Kidney (tissue), 14 donors: ENCODE results near the gene C1orf21. TPM values are rescaled to one million over a fixed set of nuclear protein-coding genes. Genes with fewer than 3 reads are reported as not detected.
A peak's percentile ranks its signal among the peaks of the same experiment; 100 is the strongest.

Experiments used
- DNase-seq, 5 donors: peaks; one replicate each; pipeline ENCODE4 v3.0.0-alpha.2; 2013 to 2020
- FAIRE-seq: peaks from 2 replicates; lab custom pipeline; 2012; peaks lifted over from hg19 to GRCh38; lab: Jason Lieb, UNC
- H3K27ac ChIP-seq, 2 donors: one replicate each; pipeline ENCODE4 v1.7.0; 2013; ENCODE audit warnings: low read depth in 2 of 2, low read length in 2 of 2, inconsistent platforms in 1 of 2
- H3K27me3 ChIP-seq: one replicate; pipeline ENCODE4 v1.7.1; 2013; ENCODE audit warnings: low read length, inconsistent platforms; ENCODE audit not compliant: control insufficient read depth, insufficient read depth
- H3K36me3 ChIP-seq, 3 donors: one replicate each; pipeline versions ENCODE4 v1.7.0 to v1.7.1; 2013; ENCODE audit warnings: low read length in 3 of 3, control low read depth in 1 of 3, inconsistent platforms in 1 of 3; ENCODE audit not compliant: insufficient read depth in 3 of 3, control insufficient read depth in 2 of 3
- H3K4me1 ChIP-seq, 3 donors: one replicate each; pipeline versions ENCODE4 v1.7.0 to v1.7.1; 2013; ENCODE audit warnings: low read length in 3 of 3, inconsistent platforms in 1 of 3, low read depth in 1 of 3; ENCODE audit not compliant: control insufficient read depth in 2 of 3, insufficient read depth in 2 of 3
- H3K4me3 ChIP-seq, 3 donors: one replicate each; pipeline versions ENCODE4 v1.7.0 to v1.8.1; 2013; ENCODE audit warnings: low read length in 3 of 3, control low read depth in 1 of 3, inconsistent platforms in 1 of 3
- H3K9ac ChIP-seq, 3 donors: one replicate each; pipeline versions ENCODE4 v1.7.0 to v1.7.1; 2013; ENCODE audit warnings: low read length in 3 of 3, control low read depth in 1 of 3, inconsistent platforms in 1 of 3
- H3K9me3 ChIP-seq, 3 donors: one replicate each; pipeline versions ENCODE4 v1.7.0 to v1.7.1; 2013; ENCODE audit warnings: low read length in 3 of 3, control low read depth in 1 of 3, inconsistent platforms in 1 of 3; ENCODE audit not compliant: control insufficient read depth in 2 of 3, insufficient read depth in 1 of 3
- CTCF ChIP-seq: IDR thresholded peaks from 3 replicates; pipeline ENCODE4 v1.5.1; 2012; ENCODE audit warnings: mild to moderate bottlenecking, moderate library complexity, borderline replicate concordance; ENCODE audit not compliant: insufficient read depth; ENCODE audit errors: extremely low read depth
- intact Hi-C: fragments of 100-400 bp; cut with DNase I; formaldehyde crosslinking; loops from one replicate; pipeline ENCODE4 v1.11.1; 2022
- polyA plus RNA-seq: library from polyadenylated mRNA; stranded (reverse); fragments of 350-450 nt; fragmentation: Illumina TruSeq; extraction: RNeasy Lipid Tissue Mini Kit (QIAGEN cat#74804); gene quantifications from one replicate; pipeline ENCODE4 v1.2.3, GENCODE V29; 2014; ENCODE audit warnings: low read depth, low replicate concordance; ENCODE audit not compliant: insufficient read depth
- total RNA-seq: library from RNA; stranded (reverse); fragmentation: NEBNext Ultra II Directional; extraction: Animal tissue kit (Norgen Biotek cat#: 25700); gene quantifications from one replicate; pipeline ENCODE4 v1.2.1, GENCODE V29; 2021
- donor health status: control.
- donor health status: control.
- donor health status: control.
- donor health status: control.
- donor health status: control.
- donor health status: DM: yes; HTN: yes; CAD: no.
- donor health status: Normal renal cell carcinoma (clear cell type).

Gene C1orf21
- total and polyA plus RNA-seq, 2 donors from 2014 or later = 18.3 to 18.6 TPM

- Histone ChIP-seq H3K4me3 (no peak overlapping the region), H3K27me3 (no peaks in the 10 kb centered on the region), H3K9ac (no peak overlapping the region), H3K36me3 (no peaks in the 10 kb centered on the region), H3K4me1 (peaks cover 0 to 2% (median 0%) of the 10 kb centered on the region in 3 donors), H3K27ac (no peak overlapping the region), H3K9me3 (no peaks in the 10 kb centered on the region)
- intact Hi-C loops = loop anchor here (10.0 kb wide), 1 partner anchor 586 kb away; no protein-coding TSS in a partner anchor
- FAIRE-seq (no peak), DNase-seq (no peak)
- TF ChIP-seq CTCF = no peak
Observed at GRCh38 chr1:184660462-184661191, 273.8 kb downstream of the C1orf21 start.

GRCh38 chr1:184661801-184662200, 275.0 kb downstream of the C1orf21 start:
- intact Hi-C loops = loop anchor here (10.0 kb wide), 1 partner anchor 587 kb away; no protein-coding TSS in a partner anchor
- Histone ChIP-seq H3K36me3 (no peaks in the 10 kb centered on the region), H3K9me3 (no peaks in the 10 kb centered on the region), H3K27ac (no peak overlapping the region), H3K9ac (no peak overlapping the region), H3K4me1 (peaks cover 0 to 2% (median 0%) of the 10 kb centered on the region in 3 donors), H3K4me3 (no peak overlapping the region), H3K27me3 (no peaks in the 10 kb centered on the region)
- TF ChIP-seq CTCF = no peak
- FAIRE-seq = no peak
- no peak for DNase-seq

- peaks cover 0 to 2% (median 0%) of the 10 kb centered on the region in 3 donors for H3K4me1 ChIP-seq
- no peak overlapping the region for H3K27ac ChIP-seq
- TF ChIP-seq CTCF = peak; percentile 82
- H3K4me3 ChIP-seq = peak overlapping the region in 2 of 3 donors; percentile 27 to 50
- no peaks in the 10 kb centered on the region for H3K27me3 ChIP-seq
- no peak overlapping the region for H3K9ac ChIP-seq
- intact Hi-C loops = loop anchor here (10.0 kb wide), 1 partner anchor 589 kb away; no protein-coding TSS in a partner anchor
- no peaks in the 10 kb centered on the region for H3K36me3 ChIP-seq
- no peak for FAIRE-seq
- peak; percentile 83 to 90 (median 85) for DNase-seq
- H3K9me3 ChIP-seq = no peaks in the 10 kb centered on the region
Observed at GRCh38 chr1:184664042-184664660, 277.3 kb downstream of the C1orf21 start.
